Upper lobe of left lung (tissue), 4 donors: ENCODE results near the gene EYS.

Experiments
- POLR2A ChIP-seq, 4 donors: fragments of 450-650 bp; IDR thresholded peaks; one replicate each; pipeline ENCODE4 v1.5.1; 2016 to 2017; ENCODE audit warnings: antibody characterized with exemption in 4 of 4, mild to moderate bottlenecking in 2 of 4
- POLR2AphosphoS5 ChIP-seq, 2 donors: sonication (generic); formaldehyde crosslinking; IDR thresholded peaks; one replicate each; pipeline ENCODE4 v1.5.1; 2017; ENCODE audit warnings: antibody characterized with exemption in 2 of 2
- TF ChIP-seq, protein P1 (sequence below), 6 experiments: fragments of 450-650 bp in 4 of 6; fragments of 200-600 bp in 2 of 6; sonication (generic) in 2 of 6; IDR thresholded peaks; one replicate each; pipeline ENCODE4 v1.5.1; 2016 to 2019; ENCODE audit warnings: antibody characterized with exemption in 6 of 6

DNA sequence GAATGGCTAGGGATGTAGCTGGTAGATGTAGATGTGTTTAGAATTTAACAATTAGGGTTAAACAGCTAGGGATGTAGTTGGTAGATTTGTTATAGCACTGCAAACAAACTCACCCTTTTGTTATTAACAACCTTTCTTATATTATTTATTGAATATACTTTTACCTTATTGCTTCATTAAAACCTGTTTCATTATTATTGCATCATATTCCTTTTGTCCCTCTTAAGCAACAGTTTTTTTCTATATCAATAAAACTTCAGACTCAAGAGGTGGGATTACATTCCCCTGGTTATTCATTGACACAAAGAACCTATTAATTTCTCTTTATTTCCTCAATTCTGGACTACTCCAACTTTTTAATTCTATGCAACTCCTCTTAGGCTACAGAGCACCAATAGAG is 661.2 kb downstream of the EYS start:
- TF ChIP-seq, protein P1, sequence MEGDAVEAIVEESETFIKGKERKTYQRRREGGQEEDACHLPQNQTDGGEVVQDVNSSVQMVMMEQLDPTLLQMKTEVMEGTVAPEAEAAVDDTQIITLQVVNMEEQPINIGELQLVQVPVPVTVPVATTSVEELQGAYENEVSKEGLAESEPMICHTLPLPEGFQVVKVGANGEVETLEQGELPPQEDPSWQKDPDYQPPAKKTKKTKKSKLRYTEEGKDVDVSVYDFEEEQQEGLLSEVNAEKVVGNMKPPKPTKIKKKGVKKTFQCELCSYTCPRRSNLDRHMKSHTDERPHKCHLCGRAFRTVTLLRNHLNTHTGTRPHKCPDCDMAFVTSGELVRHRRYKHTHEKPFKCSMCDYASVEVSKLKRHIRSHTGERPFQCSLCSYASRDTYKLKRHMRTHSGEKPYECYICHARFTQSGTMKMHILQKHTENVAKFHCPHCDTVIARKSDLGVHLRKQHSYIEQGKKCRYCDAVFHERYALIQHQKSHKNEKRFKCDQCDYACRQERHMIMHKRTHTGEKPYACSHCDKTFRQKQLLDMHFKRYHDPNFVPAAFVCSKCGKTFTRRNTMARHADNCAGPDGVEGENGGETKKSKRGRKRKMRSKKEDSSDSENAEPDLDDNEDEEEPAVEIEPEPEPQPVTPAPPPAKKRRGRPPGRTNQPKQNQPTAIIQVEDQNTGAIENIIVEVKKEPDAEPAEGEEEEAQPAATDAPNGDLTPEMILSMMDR (IDR thresholded peaks at IDR 0.05) = no peak
- TF ChIP-seq POLR2AphosphoS5 (IDR thresholded peaks at IDR 0.05) (no peak), POLR2A (IDR thresholded peaks at IDR 0.05) (no peak)
